Caki2 (cell line): ENCODE measurements around the gene RNF145. TPM values are rescaled to one million over a fixed set of nuclear protein-coding genes. Genes with fewer than 3 reads are reported as not detected.
"Not testable (repeated sequence)": the region's sequence is repeated elsewhere in the genome, so short reads cannot be mapped to it uniquely, and the experiment has no call there.

Source experiments
- DNase-seq: peaks from one replicate; pipeline ENCODE4 v3.0.0-alpha.2; 2015; ENCODE audit warnings: low read depth
- in situ Hi-C: cut with HindIII; loops from 2 replicates; pipeline ENCODE4 v1.10.0; 2016; ENCODE audit warnings: low sequenced_read_pairs, low pct_unique_long_range_greater_than_20kb, mixed read lengths
- total RNA-seq: library from RNA; depleted of rRNA; stranded (reverse); fragments of >200 nt; shearing (Covaris generic); gene quantifications from 2 replicates; pipeline ENCODE4 v1.2.3, GENCODE V29; 2014; ENCODE audit warnings: low replicate concordance; rRNA removed

RNF145 gene
- total RNA-seq, 1 experiment from 2014 or later = 44.7 TPM

GRCh38 chr5:159135896-159136531 lies 73.3 kb downstream of the RNF145 start:
- peak; percentile 79 for DNase-seq
- in situ Hi-C loops = no loop called here

GRCh38 chr5:159133041-159133741 lies 76.2 kb downstream of the RNF145 start:
- peak; percentile 62 for DNase-seq
- in situ Hi-C loops = no loop called here

GRCh38 chr5:159132429-159133040 lies 76.8 kb downstream of the RNF145 start:
- DNase-seq = no peak
- in situ Hi-C loops = no loop called here

- in situ Hi-C loops = no loop called here
- no peak for DNase-seq
Observed at GRCh38 chr5:159131951-159132350, 77.4 kb downstream of the RNF145 start.

GRCh38 chr5:159130871-159131270 lies 78.5 kb downstream of the RNF145 start:
- in situ Hi-C loops = no loop called here

GRCh38 chr5:159128070-159128541 lies 81.2 kb downstream of the RNF145 start:
- no peak for DNase-seq
- in situ Hi-C loops = no loop called here

More at GRCh38 chr5:159130871-159131270, 78.5 kb downstream of the RNF145 start:
- DNase-seq = no peak

- no peak for DNase-seq
- in situ Hi-C loops = no loop called here
Observed at GRCh38 chr5:159123700-159124099, 85.7 kb downstream of the RNF145 start.

- DNase-seq = no peak
- in situ Hi-C loops = no loop called here
Observed at GRCh38 chr5:159123189-159123588, 86.2 kb downstream of the RNF145 start.

- no peak for DNase-seq
- in situ Hi-C loops = no loop called here
Observed at GRCh38 chr5:159121061-159121460, 88.3 kb downstream of the RNF145 start.

- in situ Hi-C loops = no loop called here
- DNase-seq = no peak
Observed at GRCh38 chr5:159120446-159120845, 88.9 kb downstream of the RNF145 start.

GRCh38 chr5:159119842-159120241 lies 89.5 kb downstream of the RNF145 start:
- DNase-seq, in situ Hi-C loops: not testable (repeated sequence)

GRCh38 chr5:159118958-159119659 lies 90.2 kb downstream of the RNF145 start:
- DNase-seq, in situ Hi-C loops: not testable (repeated sequence)

GRCh38 chr5:159113405-159113804 lies 95.9 kb downstream of the RNF145 start:
- in situ Hi-C loops = no loop called here
- DNase-seq = no peak

GRCh38 chr5:159112436-159112835 lies 96.9 kb downstream of the RNF145 start:
- in situ Hi-C loops = no loop called here
- no peak for DNase-seq

Other genes with a start within 250 kb of the RNF145 start
- 0.14 and 0.78 TPM in 2 replicates for gene EBF1, start 109.6 kb downstream of the RNF145 start, total RNA-seq
- gene UBLCP1, start 53.7 kb upstream of the RNF145 start, total RNA-seq = 30.3 and 30.6 TPM in 2 replicates
- not detected in 2 replicates for gene IL12B, start 120.9 kb upstream of the RNF145 start, total RNA-seq